ENCODE results near the gene NOL4L.

- TF ChIP-seq CTCF (IDR thresholded peaks at IDR 0.05) = no peak
- no peak for TF ChIP-seq POLR2A (IDR thresholded peaks at IDR 0.05; ENCODE audit: low read depth)
- TF ChIP-seq EP300 (IDR thresholded peaks at IDR 0.05) = no peak
These were observed 83.4 kb downstream of the NOL4L start for GRCh38 chr20:32501709-32502108.
